Gastrocnemius medialis (tissue), 4 donors: ENCODE measurements around the gene DENND1A. TPM values are rescaled to one million over a fixed set of nuclear protein-coding genes. Genes with fewer than 3 reads are reported as not detected.

Source experiments
- ATAC-seq, 2 donors: fragments of 150-250 bp; one replicate each; pipeline ENCODE4 v1.9.1; 2016
- DNase-seq, 2 donors: peaks; one replicate each; pipeline ENCODE4 v3.0.0-alpha.2; 2019
- H3K27ac ChIP-seq, 4 donors: fragments of 200-600 bp; sonication (generic); 1 replicate in 1 of 4; 2 replicates in 3 of 4; pipeline ENCODE4 v1.5.1; 2016 to 2018; ENCODE audit warnings: mild to moderate bottlenecking in 2 of 4, moderate library complexity in 1 of 4
- H3K27me3 ChIP-seq, 3 donors: fragments of 200-600 bp; sonication (generic) in 2 of 3; 1 replicate in 1 of 3; 2 replicates in 2 of 3; pipeline versions ENCODE4 v1.5.1 to v1.6.0; 2016 to 2019; ENCODE audit warnings: mild to moderate bottlenecking in 1 of 3, moderate library complexity in 1 of 3
- H3K36me3 ChIP-seq, 2 donors: fragments of 200-600 bp; sonication (generic) in 1 of 2; one replicate each; pipeline ENCODE4 v1.5.1; 2017 to 2018
- H3K4me1 ChIP-seq, 2 donors: fragments of 200-600 bp; sonication (generic) in 1 of 2; one replicate each; pipeline ENCODE4 v1.5.1; 2016 to 2017; ENCODE audit warnings: mild to moderate bottlenecking in 2 of 2
- H3K4me3 ChIP-seq, 4 donors: fragments of 200-600 bp; sonication (generic) in 3 of 4; 1 replicate in 1 of 4; 2 replicates in 3 of 4; pipeline ENCODE4 v1.5.1; 2016 to 2019; ENCODE audit warnings: mild to moderate bottlenecking in 2 of 4
- H3K9me3 ChIP-seq, 3 donors: fragments of 200-600 bp; sonication (generic) in 2 of 3; 1 replicate in 1 of 3; 2 replicates in 2 of 3; pipeline ENCODE4 v1.5.1; 2016 to 2019
- POLR2A ChIP-seq, 2 donors: fragments of 450-650 bp; IDR thresholded peaks; one replicate each; pipeline ENCODE4 v1.6.1; 2017; ENCODE audit warnings: antibody characterized with exemption in 2 of 2, mild to moderate bottlenecking in 2 of 2, moderate library complexity in 2 of 2
- in situ Hi-C, 4 donors: fragments of 200-750 bp; cut with MboI; loops; one replicate each; pipeline versions ENCODE4 v1.15.0 to v1.8.0; 2017; ENCODE audit warnings: low sequenced_read_pairs in 4 of 4
- intact Hi-C: fragments of 100-400 bp; cut with DNase I; formaldehyde crosslinking; loops from one replicate; pipeline ENCODE4 v1.15.1; 2023; ENCODE audit warnings: low total_unique reads
- total RNA-seq, 4 donors: library from RNA; depleted of rRNA; stranded (reverse); fragments of >200 nt; gene quantifications; one replicate each; pipeline versions ENCODE4 v1.1.0 to v1.2.3, GENCODE V29; 2016
- TF ChIP-seq, protein P1 (sequence below), 5 experiments: fragments of 450-650 bp in 3 of 5; fragments of 200-600 bp in 2 of 5; sonication (generic) in 2 of 5; IDR thresholded peaks in 4 of 5; conservative IDR thresholded peaks in 1 of 5; 1 replicate in 4 of 5; 2 replicates in 1 of 5; pipeline ENCODE4 v1.5.1; 2016 to 2019; ENCODE audit warnings: antibody characterized with exemption in 5 of 5, mild to moderate bottlenecking in 3 of 5, moderate library complexity in 3 of 5

Gene DENND1A
- total RNA-seq, 4 donors from 2014 or later = 14.1 to 24.6 (median 16.4) TPM

DNA sequence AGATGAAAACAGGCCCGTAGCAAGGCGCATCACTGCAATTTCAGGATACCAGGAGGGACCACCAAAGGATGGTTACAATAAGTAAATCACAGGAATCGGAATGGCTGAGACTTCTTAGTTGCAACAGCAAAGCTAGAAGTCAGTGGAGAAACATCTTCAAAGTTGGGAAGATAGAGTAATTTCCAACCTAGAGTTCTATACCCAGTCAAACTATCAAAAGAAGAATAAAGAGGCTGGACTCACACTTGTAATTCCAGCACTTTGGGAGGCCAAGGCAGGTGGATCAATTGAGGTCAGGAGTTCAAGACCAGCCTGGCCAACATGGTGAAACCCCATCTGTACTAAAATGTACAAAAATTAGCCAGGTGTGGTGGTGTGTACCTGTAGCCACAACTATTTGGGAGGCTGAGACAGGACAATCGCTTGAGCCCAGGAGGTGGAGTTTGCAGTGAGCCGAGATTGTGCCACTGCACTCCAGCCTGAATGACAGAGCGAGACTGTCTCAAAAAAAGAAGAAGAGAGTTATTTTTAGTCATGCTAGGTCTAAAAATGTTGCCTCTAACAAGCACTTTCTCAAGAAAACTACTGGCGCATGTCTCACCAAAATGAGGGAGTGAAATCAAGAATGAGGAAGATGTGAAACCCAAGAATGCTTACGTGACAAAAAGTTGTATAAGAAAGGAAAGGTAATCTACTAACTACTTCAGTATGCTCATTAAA lies 267.7 kb downstream of the DENND1A start:
- TF ChIP-seq, protein P1, sequence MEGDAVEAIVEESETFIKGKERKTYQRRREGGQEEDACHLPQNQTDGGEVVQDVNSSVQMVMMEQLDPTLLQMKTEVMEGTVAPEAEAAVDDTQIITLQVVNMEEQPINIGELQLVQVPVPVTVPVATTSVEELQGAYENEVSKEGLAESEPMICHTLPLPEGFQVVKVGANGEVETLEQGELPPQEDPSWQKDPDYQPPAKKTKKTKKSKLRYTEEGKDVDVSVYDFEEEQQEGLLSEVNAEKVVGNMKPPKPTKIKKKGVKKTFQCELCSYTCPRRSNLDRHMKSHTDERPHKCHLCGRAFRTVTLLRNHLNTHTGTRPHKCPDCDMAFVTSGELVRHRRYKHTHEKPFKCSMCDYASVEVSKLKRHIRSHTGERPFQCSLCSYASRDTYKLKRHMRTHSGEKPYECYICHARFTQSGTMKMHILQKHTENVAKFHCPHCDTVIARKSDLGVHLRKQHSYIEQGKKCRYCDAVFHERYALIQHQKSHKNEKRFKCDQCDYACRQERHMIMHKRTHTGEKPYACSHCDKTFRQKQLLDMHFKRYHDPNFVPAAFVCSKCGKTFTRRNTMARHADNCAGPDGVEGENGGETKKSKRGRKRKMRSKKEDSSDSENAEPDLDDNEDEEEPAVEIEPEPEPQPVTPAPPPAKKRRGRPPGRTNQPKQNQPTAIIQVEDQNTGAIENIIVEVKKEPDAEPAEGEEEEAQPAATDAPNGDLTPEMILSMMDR (IDR thresholded peaks at IDR 0.05 in 4 of 5, conservative IDR thresholded peaks at IDR 0.05 in 1 of 5) = no peak
- no peak for TF ChIP-seq POLR2A (IDR thresholded peaks at IDR 0.05)
- Histone ChIP-seq H3K4me1 (peaks cover 6 to 9% of the 10 kb centered on the region in 2 donors), H3K27ac (no peak overlapping the region), H3K36me3 (no peaks in the 10 kb centered on the region), H3K4me3 (no peak overlapping the region), H3K9me3 (no peaks in the 10 kb centered on the region), H3K27me3 (no peaks in the 10 kb centered on the region)
- intact Hi-C loops (no loop called here), in situ Hi-C loops (no loop called here)
- ATAC-seq (no peak), DNase-seq (no peak)

DNA sequence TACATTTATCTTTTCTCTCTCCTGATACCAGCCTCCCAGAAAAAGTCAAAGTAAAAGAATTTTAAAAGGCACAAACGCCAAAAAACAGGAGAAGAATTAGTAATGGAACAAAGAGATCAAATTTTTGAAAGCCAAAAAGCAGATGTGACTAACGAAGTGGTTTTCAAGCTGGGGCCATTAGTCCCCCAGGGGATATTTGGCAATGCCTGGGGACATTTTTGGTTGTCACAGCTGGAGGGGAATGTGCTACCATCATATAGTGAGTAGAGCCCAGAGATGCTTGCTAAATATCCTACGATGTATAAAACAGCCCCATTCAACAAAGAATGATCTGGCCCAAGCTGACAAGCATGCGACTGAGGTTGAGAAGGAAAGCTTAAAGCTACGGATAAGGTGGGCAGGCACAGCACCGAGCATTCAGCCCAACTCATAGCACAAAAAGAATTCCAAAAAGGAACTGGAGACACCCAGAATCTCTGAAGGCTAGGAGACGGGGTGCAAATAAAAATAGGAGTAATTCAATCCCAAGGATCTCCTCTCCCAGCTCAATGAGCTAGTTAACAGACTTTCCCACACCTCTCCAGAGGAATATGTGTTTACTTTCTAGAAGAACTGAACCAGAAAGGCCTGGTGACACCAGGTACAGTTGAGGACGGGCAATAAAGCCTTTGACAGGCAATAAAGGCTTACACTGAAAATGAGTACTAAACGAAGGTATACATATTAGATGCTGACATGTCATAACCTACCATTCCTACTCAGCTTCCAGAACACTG lies 269.0 kb downstream of the DENND1A start:
- Histone ChIP-seq H3K4me3 (no peak overlapping the region), H3K9me3 (no peaks in the 10 kb centered on the region), H3K27me3 (no peaks in the 10 kb centered on the region), H3K4me1 (peaks cover 6 to 9% of the 10 kb centered on the region in 2 donors), H3K36me3 (no peaks in the 10 kb centered on the region), H3K27ac (no peak overlapping the region)
- no peak for TF ChIP-seq POLR2A (IDR thresholded peaks at IDR 0.05)
- TF ChIP-seq, protein P1 (IDR thresholded peaks at IDR 0.05 in 4 of 5, conservative IDR thresholded peaks at IDR 0.05 in 1 of 5) = no peak
- in situ Hi-C loops (no loop called here), intact Hi-C loops (no loop called here)
- no peak for ATAC-seq
- no peak for DNase-seq

DNA sequence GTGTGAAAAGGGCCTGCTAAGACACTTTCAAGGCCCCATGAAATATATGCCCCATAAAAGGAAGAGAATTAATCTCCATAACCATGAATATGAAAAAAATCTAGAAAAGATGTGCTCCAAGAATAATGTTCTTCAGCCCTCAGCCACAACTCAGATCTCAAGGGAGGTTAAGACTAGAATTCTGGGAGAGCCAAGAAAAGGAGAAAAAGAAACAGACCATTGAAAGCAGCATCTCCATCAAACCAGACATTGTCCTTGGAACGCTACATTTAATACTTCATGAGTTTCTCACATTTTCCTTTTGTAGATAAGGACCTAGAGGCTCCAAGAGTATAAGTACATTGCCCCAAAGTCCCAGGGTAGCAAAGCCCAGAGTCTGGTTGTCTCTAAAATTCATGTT lies 270.6 kb downstream of the DENND1A start:
- in situ Hi-C loops (no loop called here), intact Hi-C loops (no loop called here)

DNA sequence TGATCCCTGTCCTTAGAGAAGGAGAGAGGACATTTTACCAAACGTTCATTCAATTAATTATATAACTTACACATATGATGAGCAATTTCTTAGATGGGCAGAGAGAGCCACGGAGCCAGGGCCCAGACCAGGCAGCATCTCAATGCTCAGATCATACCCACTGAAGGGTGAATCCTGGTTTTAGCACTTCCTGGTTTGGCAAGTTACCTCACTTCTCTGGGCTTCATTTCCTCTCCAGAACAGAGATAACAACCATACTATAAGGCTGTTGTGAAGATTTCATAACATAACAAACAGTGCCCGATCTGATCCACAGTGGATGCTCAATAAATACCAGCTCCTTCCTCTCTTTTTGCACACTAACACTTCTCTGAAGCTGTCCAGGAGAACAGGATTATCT lies 271.1 kb downstream of the DENND1A start:
- TF ChIP-seq POLR2A (IDR thresholded peaks at IDR 0.05) = no peak
- H3K9me3 ChIP-seq = no peaks in the 10 kb centered on the region
- H3K4me3 ChIP-seq = no peak overlapping the region
- no peaks in the 10 kb centered on the region for H3K36me3 ChIP-seq
- in situ Hi-C loops = no loop called here
- no peaks in the 10 kb centered on the region for H3K27me3 ChIP-seq
- intact Hi-C loops = no loop called here
- H3K27ac ChIP-seq = no peak overlapping the region
- ATAC-seq (no peak), DNase-seq (no peak)
- H3K4me1 ChIP-seq = peaks cover 6 to 9% of the 10 kb centered on the region in 2 donors

More for the DNA sequence above, 270.6 kb downstream of the DENND1A start:
- Histone ChIP-seq H3K27me3 (no peaks in the 10 kb centered on the region), H3K4me3 (no peak overlapping the region), H3K4me1 (peaks cover 6 to 9% of the 10 kb centered on the region in 2 donors), H3K27ac (no peak overlapping the region), H3K9me3 (no peaks in the 10 kb centered on the region), H3K36me3 (no peaks in the 10 kb centered on the region)
- ATAC-seq (no peak), DNase-seq (no peak)
- no peak for TF ChIP-seq POLR2A (IDR thresholded peaks at IDR 0.05)
- TF ChIP-seq, protein P1 (IDR thresholded peaks at IDR 0.05 in 4 of 5, conservative IDR thresholded peaks at IDR 0.05 in 1 of 5) = no peak

DNA sequence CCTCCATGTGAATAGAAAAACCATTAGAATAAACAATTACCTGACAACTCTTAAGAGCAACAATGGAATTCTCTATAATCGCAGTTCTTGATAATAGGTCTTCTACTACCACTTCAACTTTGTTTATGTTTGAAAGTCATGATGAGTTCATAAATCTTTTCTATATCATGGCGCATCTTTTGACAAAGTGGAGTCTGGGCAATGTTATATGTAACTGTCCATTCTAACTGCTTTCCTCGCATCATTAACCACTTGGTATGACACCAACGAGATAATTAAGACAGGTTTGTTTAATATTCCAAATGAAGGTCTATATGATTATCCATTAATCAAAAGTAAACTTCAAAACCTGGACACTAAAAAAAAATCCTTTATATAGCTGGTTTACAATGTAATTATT lies 272.0 kb downstream of the DENND1A start:
- intact Hi-C loops = no loop called here
- in situ Hi-C loops = no loop called here
- no peak for ATAC-seq

More for the DNA sequence above, 272.0 kb downstream of the DENND1A start:
- DNase-seq = no peak
- H3K4me1 ChIP-seq = peaks cover 6 to 9% of the 10 kb centered on the region in 2 donors
- no peaks in the 10 kb centered on the region for H3K9me3 ChIP-seq
- H3K4me3 ChIP-seq = no peak overlapping the region
- no peak overlapping the region for H3K27ac ChIP-seq
- H3K36me3 ChIP-seq = no peaks in the 10 kb centered on the region
- H3K27me3 ChIP-seq = no peaks in the 10 kb centered on the region
- TF ChIP-seq, protein P1 (IDR thresholded peaks at IDR 0.05 in 4 of 5, conservative IDR thresholded peaks at IDR 0.05 in 1 of 5) = no peak
- no peak for TF ChIP-seq POLR2A (IDR thresholded peaks at IDR 0.05)
